GM19324 (cell line): Measurements from ENCODE around the gene NREP.

Experiments used
- ATAC-seq: cut with Tn5 transposase; IDR thresholded peaks from one replicate; pipeline ENCODE4 v1.9.1; 2021; ENCODE audit warnings: mild to moderate bottlenecking, moderate library complexity; ENCODE audit not compliant: unreplicated experiment, low FRiP score

NREP gene

GRCh38 chr5:111765613-111766571, 8.9 kb upstream of the NREP start:
- ATAC-seq, result no peak

GRCh38 chr5:111764019-111764418, 7.0 kb upstream of the NREP start:
- no peak for ATAC-seq

GRCh38 chr5:111762895-111763294, 5.9 kb upstream of the NREP start:
- ATAC-seq, result no peak

- ATAC-seq, result no peak
Measured at GRCh38 chr5:111758284-111758628, 1.3 kb upstream of the NREP start.

GRCh38 chr5:111757355-111758283, 625 bp upstream of the NREP start:
- peak; percentile 94 for ATAC-seq

GRCh38 chr5:111755942-111756381, 1.0 kb downstream of the NREP start:
- no peak for ATAC-seq

- no peak for ATAC-seq
Measured at GRCh38 chr5:111755345-111755941, 1.6 kb downstream of the NREP start.

- ATAC-seq, result no peak
Measured at GRCh38 chr5:111753884-111754589, 3.0 kb downstream of the NREP start.

GRCh38 chr5:111752426-111752965, 4.5 kb downstream of the NREP start:
- ATAC-seq, result no peak

- ATAC-seq, result no peak
Measured at GRCh38 chr5:111749303-111750026, 7.5 kb downstream of the NREP start.

- ATAC-seq, result no peak
Measured at GRCh38 chr5:111748304-111748763, 8.7 kb downstream of the NREP start.

GRCh38 chr5:111747337-111747736, 9.7 kb downstream of the NREP start:
- ATAC-seq, result no peak

- ATAC-seq, result no peak
Measured at GRCh38 chr5:111746791-111747190, 10.2 kb downstream of the NREP start.

- ATAC-seq, result no peak
Measured at GRCh38 chr5:111745075-111745739, 11.8 kb downstream of the NREP start.

- ATAC-seq, result no peak
Measured at GRCh38 chr5:111744455-111744854, 12.5 kb downstream of the NREP start.

- no peak for ATAC-seq
Measured at GRCh38 chr5:111743988-111744387, 13.0 kb downstream of the NREP start.

GRCh38 chr5:111743512-111743911, 13.5 kb downstream of the NREP start:
- no peak for ATAC-seq

- ATAC-seq, result no peak
Measured at GRCh38 chr5:111742177-111742994, 14.6 kb downstream of the NREP start.
